Ishikawa (cell line): Measurements from ENCODE around the gene ZDHHC11.

Source experiments
- CEBPB ChIP-seq: IDR thresholded peaks from 2 replicates; pipeline ENCODE4 v1.6.1; 2012
- EGR1 ChIP-seq: IDR thresholded peaks from 2 replicates; pipeline ENCODE4 v1.6.1; 2012
- EP300 ChIP-seq: IDR thresholded peaks from 2 replicates; pipeline ENCODE4 v1.6.1; 2012; ENCODE audit warnings: borderline replicate concordance
- MAX ChIP-seq: IDR thresholded peaks from 2 replicates; pipeline ENCODE4 v1.6.1; 2012
- NFIC ChIP-seq: IDR thresholded peaks from 2 replicates; pipeline ENCODE4 v1.6.1; 2012
- TEAD4 ChIP-seq: IDR thresholded peaks from 2 replicates; pipeline ENCODE4 v1.6.1; 2012
- ZBTB7A ChIP-seq: IDR thresholded peaks from 2 replicates; pipeline ENCODE4 v1.6.1; 2012; ENCODE audit warnings: low read depth

- TF ChIP-seq MAX, result no peak
- TF ChIP-seq CEBPB, result no peak
- no peak for TF ChIP-seq EGR1
- no peak for TF ChIP-seq EP300
- TF ChIP-seq ZBTB7A, result no peak
- TF ChIP-seq NFIC, result no peak
- TF ChIP-seq TEAD4, result no peak
Observed at GRCh38 chr5:861442-862366, 10.9 kb upstream of the ZDHHC11 start.
